HEK293 (cell line): Measurements from ENCODE around the gene C5orf15.

Experiments
- CTCF ChIA-PET: fragments of 350-600 bp; formaldehyde crosslinking; extraction: SDS; loops from one replicate; lab custom pipeline; 2021; ENCODE audit warnings: antibody characterized with exemption; lab: Yijun Ruan, JAX
- POLR2A ChIA-PET: fragments of 300-600 bp; formaldehyde crosslinking; extraction: SDS; loops from one replicate; lab custom pipeline; 2020; ENCODE audit warnings: antibody characterized with exemption, inconsistent platforms; lab: Yijun Ruan, JAX
- H3K27ac ChIP-seq: fragments of 200-500 bp; sonication (Bioruptor generic); 2 replicates; pipeline ENCODE4 v1.5.1; 2014; ENCODE audit warnings: low read depth, low read length, control low read depth, inconsistent platforms; ENCODE audit errors: extremely low read depth
- H3K36me3 ChIP-seq, 2 experiments: fragments of 200-500 bp in 1 of 2; sonication (Bioruptor generic) in 1 of 2; 1 replicate in 1 of 2; 2 replicates in 1 of 2; pipeline ENCODE4 v1.5.1; 2014 to 2017; ENCODE audit warnings: inconsistent platforms in 2 of 2, low read length in 2 of 2; ENCODE audit not compliant: control insufficient read depth in 2 of 2, insufficient read depth in 1 of 2
- H3K4me1 ChIP-seq: fragments of 200-500 bp; sonication (Bioruptor generic); 2 replicates; pipeline ENCODE4 v1.5.1; 2014; ENCODE audit warnings: mild to moderate bottlenecking, low read length, inconsistent platforms; ENCODE audit not compliant: control insufficient read depth, insufficient read depth
- H3K4me3 ChIP-seq: 2 replicates; pipeline ENCODE4 v1.5.1; 2011; ENCODE audit warnings: low read depth, mild to moderate bottlenecking, control low read depth, low read length, moderate library complexity
- H3K9me3 ChIP-seq: fragments of 200-500 bp; sonication (Bioruptor generic); 2 replicates; pipeline ENCODE4 v1.5.1; 2014; ENCODE audit warnings: low read depth, low read length, inconsistent platforms; ENCODE audit not compliant: control insufficient read depth, insufficient read depth
- EGR2 ChIP-seq: fragments of 450-650 bp; formaldehyde crosslinking; IDR thresholded peaks from 2 replicates; pipeline ENCODE4 v1.5.1; 2016; ENCODE audit warnings: low read depth, missing biosample characterization, missing genetic modification characterization
- GLIS1 ChIP-seq: fragments of 450-650 bp; formaldehyde crosslinking; IDR thresholded peaks from 2 replicates; pipeline ENCODE4 v1.5.1; 2016; ENCODE audit warnings: missing biosample characterization, missing genetic modification characterization
- REST ChIP-seq: fragments of 450-650 bp; formaldehyde crosslinking; IDR thresholded peaks from 2 replicates; pipeline ENCODE4 v1.5.1; 2016; ENCODE audit warnings: missing biosample characterization, missing genetic modification characterization
- ZBTB1 ChIP-seq: fragments of 450-650 bp; formaldehyde crosslinking; IDR thresholded peaks from 2 replicates; pipeline ENCODE4 v1.5.1; 2016; ENCODE audit warnings: missing biosample characterization, missing genetic modification characterization
- ZBTB7A ChIP-seq: fragments of 450-650 bp; formaldehyde crosslinking; IDR thresholded peaks from 2 replicates; pipeline ENCODE4 v1.5.1; 2016; ENCODE audit warnings: low read depth, missing biosample characterization, missing genetic modification characterization
- ZFP69B ChIP-seq: fragments of 450-650 bp; formaldehyde crosslinking; IDR thresholded peaks from 2 replicates; pipeline ENCODE4 v1.5.1; 2016; ENCODE audit warnings: missing biosample characterization, missing genetic modification characterization
- ZIC2 ChIP-seq: fragments of 450-650 bp; formaldehyde crosslinking; IDR thresholded peaks from 2 replicates; pipeline ENCODE4 v1.5.1; 2016; ENCODE audit warnings: missing biosample characterization, missing genetic modification characterization
- ZNF335 ChIP-seq: fragments of 450-650 bp; formaldehyde crosslinking; conservative IDR thresholded peaks from 2 replicates; pipeline ENCODE4 v1.5.1; 2016; ENCODE audit warnings: missing biosample characterization, missing genetic modification characterization
- ZNF404 ChIP-seq: fragments of 450-650 bp; formaldehyde crosslinking; IDR thresholded peaks from 2 replicates; pipeline ENCODE4 v1.5.1; 2017; ENCODE audit warnings: missing biosample characterization, missing genetic modification characterization
- ZNF600 ChIP-seq: fragments of 450-650 bp; formaldehyde crosslinking; IDR thresholded peaks from 2 replicates; pipeline ENCODE4 v1.5.1; 2016; ENCODE audit warnings: missing biosample characterization, missing genetic modification characterization
- ZNF692 ChIP-seq: fragments of 450-650 bp; formaldehyde crosslinking; IDR thresholded peaks from 2 replicates; pipeline ENCODE4 v1.5.1; 2016; ENCODE audit warnings: missing biosample characterization, missing genetic modification characterization
- ZNF701 ChIP-seq: fragments of 450-650 bp; formaldehyde crosslinking; IDR thresholded peaks from 2 replicates; pipeline ENCODE4 v1.5.1; 2016; ENCODE audit warnings: missing biosample characterization, missing genetic modification characterization
- ZNF792 ChIP-seq: fragments of 450-650 bp; formaldehyde crosslinking; IDR thresholded peaks from 2 replicates; pipeline ENCODE4 v1.5.1; 2016; ENCODE audit warnings: missing biosample characterization, missing genetic modification characterization
- ZSCAN4 ChIP-seq: fragments of 450-650 bp; formaldehyde crosslinking; IDR thresholded peaks from 2 replicates; pipeline ENCODE4 v1.5.1; 2017; ENCODE audit warnings: missing biosample characterization, missing genetic modification characterization
- ZXDB ChIP-seq: fragments of 450-650 bp; formaldehyde crosslinking; IDR thresholded peaks from 2 replicates; pipeline ENCODE4 v1.5.1; 2016; ENCODE audit warnings: missing biosample characterization, missing genetic modification characterization
- TF ChIP-seq, protein P1 (sequence below): fragments of 450-650 bp; formaldehyde crosslinking; IDR thresholded peaks from 2 replicates; pipeline ENCODE4 v1.5.1; 2016; ENCODE audit warnings: missing biosample characterization, missing genetic modification characterization

The C5orf15 gene

GRCh38 chr5:133995341-133995740 is 26.9 kb upstream of the C5orf15 start (continued):
- TF ChIP-seq ZNF335 (tag by site-specific recombination) (peak; percentile 64), ZNF692 (tag by site-specific recombination) (peak; percentile 16; the same call in 1 of the 2 replicates)
- TF ChIP-seq, all 188 proteins: peak for 11

DNA sequence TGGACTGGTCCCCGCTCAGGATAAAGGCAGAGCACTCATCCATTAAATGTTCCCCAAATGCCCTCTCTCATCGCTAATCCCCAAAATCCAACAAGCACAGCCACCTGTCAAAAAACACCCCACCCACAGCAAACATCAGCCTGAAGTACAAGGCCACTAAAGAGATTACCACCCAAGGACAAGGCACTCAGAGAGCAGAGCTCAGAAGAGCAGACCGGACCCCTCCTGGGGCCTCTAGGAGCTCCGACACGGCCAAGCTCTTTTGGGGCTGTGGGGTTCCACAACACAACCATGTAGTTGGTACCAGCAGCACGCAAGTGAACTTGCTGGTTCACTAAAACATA is 26.5 kb upstream of the C5orf15 start:
- ChIA-PET POLR2A (interaction anchor here (0.6 to 1.6 kb wide), 3 partner anchors 38 to 315 kb away, joined by 3 to 5 read pairs (median 3); partner anchors contain the start of gene PPP2CA), CTCF (interaction anchor here (0.8 to 2.0 kb wide), 4 partner anchors 7 to 71 kb away, joined by 3 to 9 read pairs (median 4); no protein-coding TSS in a partner anchor)
- H3K36me3 ChIP-seq: peaks cover 0 to 32% of the 10 kb centered on the region in 2 experiments; a peak in 1 of 3 replicates
- H3K9me3 ChIP-seq: no peaks in the 10 kb centered on the region
- H3K4me3 ChIP-seq: no peak overlapping the region
- H3K4me1 ChIP-seq: peaks cover 32% of the 10 kb centered on the region
- TF ChIP-seq ZNF792 (no peak), ZXDB (no peak), ZFP69B (tag by site-specific recombination) (no peak), ZIC2 (peak; percentile 56; the same call in 1 of the 2 replicates), ZBTB1 (no peak), ZNF701 (no peak), ZNF600 (tag by site-specific recombination) (peak; percentile 46; the same call in 1 of the 2 replicates), GLIS1 (tag by site-specific recombination) (peak; percentile 24; the same call in 1 of the 2 replicates), ZBTB7A (no peak), ZSCAN4 (tag by site-specific recombination) (no peak), EGR2 (tag by site-specific recombination) (no peak)
- TF ChIP-seq, protein P1, sequence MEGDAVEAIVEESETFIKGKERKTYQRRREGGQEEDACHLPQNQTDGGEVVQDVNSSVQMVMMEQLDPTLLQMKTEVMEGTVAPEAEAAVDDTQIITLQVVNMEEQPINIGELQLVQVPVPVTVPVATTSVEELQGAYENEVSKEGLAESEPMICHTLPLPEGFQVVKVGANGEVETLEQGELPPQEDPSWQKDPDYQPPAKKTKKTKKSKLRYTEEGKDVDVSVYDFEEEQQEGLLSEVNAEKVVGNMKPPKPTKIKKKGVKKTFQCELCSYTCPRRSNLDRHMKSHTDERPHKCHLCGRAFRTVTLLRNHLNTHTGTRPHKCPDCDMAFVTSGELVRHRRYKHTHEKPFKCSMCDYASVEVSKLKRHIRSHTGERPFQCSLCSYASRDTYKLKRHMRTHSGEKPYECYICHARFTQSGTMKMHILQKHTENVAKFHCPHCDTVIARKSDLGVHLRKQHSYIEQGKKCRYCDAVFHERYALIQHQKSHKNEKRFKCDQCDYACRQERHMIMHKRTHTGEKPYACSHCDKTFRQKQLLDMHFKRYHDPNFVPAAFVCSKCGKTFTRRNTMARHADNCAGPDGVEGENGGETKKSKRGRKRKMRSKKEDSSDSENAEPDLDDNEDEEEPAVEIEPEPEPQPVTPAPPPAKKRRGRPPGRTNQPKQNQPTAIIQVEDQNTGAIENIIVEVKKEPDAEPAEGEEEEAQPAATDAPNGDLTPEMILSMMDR (tag by site-specific recombination): no peak
- H3K27ac ChIP-seq: no peak overlapping the region

DNA sequence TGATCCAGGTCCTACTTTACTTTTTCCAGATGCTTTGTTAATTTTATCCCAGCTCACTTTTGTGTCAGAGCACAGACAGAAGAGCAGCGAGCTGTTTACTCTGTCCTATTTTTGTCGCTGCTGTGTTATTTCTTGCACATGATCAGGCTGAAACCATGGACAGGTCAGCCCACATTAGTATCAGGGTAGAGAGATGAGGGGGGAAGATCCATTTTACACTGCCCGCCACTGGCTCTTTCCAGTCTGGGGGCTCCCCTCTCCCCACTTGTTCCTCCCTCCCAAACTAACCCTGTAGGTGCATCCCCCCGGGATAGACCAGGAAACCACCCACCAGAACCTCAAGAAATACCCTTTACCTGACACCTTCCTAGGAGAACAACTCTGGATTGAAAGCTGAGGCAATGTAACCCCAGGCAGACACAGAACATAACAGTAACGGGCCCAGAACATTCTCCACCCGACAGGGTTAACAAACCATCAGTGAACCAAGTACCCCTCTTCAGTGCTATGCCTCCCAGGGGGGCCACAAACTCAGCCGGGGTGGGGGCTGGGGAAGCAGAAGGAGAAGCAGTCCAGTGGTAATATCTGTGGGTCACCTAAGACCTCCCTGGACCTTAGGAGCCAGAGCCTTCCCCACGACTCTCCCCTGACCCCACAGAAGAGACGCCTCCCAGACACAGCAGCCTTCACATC is 26.0 kb upstream of the C5orf15 start:
- ChIA-PET POLR2A (interaction anchor here (0.7 to 1.6 kb wide), 2 partner anchors 232 to 315 kb away, joined by 3 read pairs; partner anchors contain the start of gene PPP2CA), CTCF (interaction anchor here (1.1 to 1.8 kb wide), 3 partner anchors 11 to 23 kb away, joined by 3 to 8 read pairs (median 3); no protein-coding TSS in a partner anchor)
- TF ChIP-seq GLIS1 (tag by site-specific recombination): peak; percentile 33; the same call in 1 of the 2 replicates
- TF ChIP-seq REST (tag by site-specific recombination): 0 out of 2 replicates have a peak, but pooled peaks have one; percentile 33
- no peak for TF ChIP-seq ZNF404 (tag by site-specific recombination)
- no peak overlapping the region for H3K27ac ChIP-seq
- peaks cover 5 to 32% of the 10 kb centered on the region in 2 experiments; a peak in 2 of 3 replicates for H3K36me3 ChIP-seq
- H3K4me3 ChIP-seq: no peak overlapping the region
- H3K9me3 ChIP-seq: no peaks in the 10 kb centered on the region
- H3K4me1 ChIP-seq: peaks cover 32% of the 10 kb centered on the region
